NOMO-1 treated with DMSO at 0.1 percent for 48 hours (cell line): ENCODE results near the gene IER3.

Source experiments
- DNase-seq: peaks from one replicate; lab custom pipeline; 2025; ENCODE audit not compliant: unreplicated experiment; lab: John Stamatoyannopoulos, UW

Gene IER3

GRCh38 chr6:30709101-30709868 lies 35.1 kb downstream of the IER3 start:
- no peak for DNase-seq

GRCh38 chr6:30707281-30707850 lies 37.0 kb downstream of the IER3 start:
- DNase-seq: no peak

- DNase-seq: no peak
Observed at GRCh38 chr6:30705620-30706019, 38.7 kb downstream of the IER3 start.

GRCh38 chr6:30703821-30704220 lies 40.5 kb downstream of the IER3 start:
- DNase-seq: no peak

- DNase-seq: no peak
Observed at GRCh38 chr6:30703011-30703410, 41.3 kb downstream of the IER3 start.

GRCh38 chr6:30700340-30700739 lies 44.0 kb downstream of the IER3 start:
- no peak for DNase-seq

- DNase-seq: no peak
Observed at GRCh38 chr6:30696432-30696831, 47.9 kb downstream of the IER3 start.
